PFSK-1 (cell line): Measurements from ENCODE around the gene TULP1.

Experiments
- POLR2AphosphoS5 ChIP-seq: IDR thresholded peaks from 2 replicates; pipeline ENCODE4 v1.6.1; 2012; ENCODE audit warnings: low read depth, mild to moderate bottlenecking, control low read depth, low read length, moderate library complexity
- REST ChIP-seq, 2 experiments: IDR thresholded peaks; 2 replicates each; pipeline versions ENCODE4 v1.6.1 to v1.8.0; 2011 to 2012; ENCODE audit warnings: low read depth in 2 of 2, low read length in 2 of 2, control low read depth in 1 of 2, inconsistent platforms in 1 of 2, mild to moderate bottlenecking in 1 of 2, moderate library complexity in 1 of 2; ENCODE audit not compliant: insufficient read depth in 1 of 2
- SIN3A ChIP-seq: IDR thresholded peaks from 2 replicates; pipeline ENCODE4 v1.6.1; 2012; ENCODE audit warnings: mild to moderate bottlenecking, low read length, moderate library complexity, borderline replicate concordance; ENCODE audit not compliant: insufficient read depth
- TAF1 ChIP-seq: IDR thresholded peaks from 2 replicates; pipeline ENCODE4 v1.6.1; 2012; ENCODE audit warnings: low read length, control low read depth, borderline replicate concordance; ENCODE audit not compliant: insufficient read depth

GRCh38 chr6:35501784-35502183, 10.9 kb downstream of the TULP1 start:
- no peak for TF ChIP-seq POLR2AphosphoS5
- no peak for TF ChIP-seq SIN3A
- no peak for TF ChIP-seq REST (IDR thresholded peaks at IDR 0.05; ENCODE audit: insufficient read depth in 1 of 2, low read depth in 2 of 2, low read length in 2 of 2)
- TF ChIP-seq TAF1: no peak
